PC-9 (cell line): ENCODE measurements around the gene EPHA7. TPM values are rescaled to one million over a fixed set of nuclear protein-coding genes. Genes with fewer than 3 reads are reported as not detected.

Source experiments
- BruUV-seq: library from RNA; stranded (reverse); fragments of 400-500 nt; replicated peaks from 2 replicates; lab custom pipeline; 2021; lab: Mats Ljungman, UMichigan
- CTCF ChIA-PET: fragments of 300-600 bp; sonication (Branson Sonifier 250); formaldehyde crosslinking; loops from one replicate; lab custom pipeline; 2022; ENCODE audit warnings: antibody characterized with exemption; lab: Charles Lee
- POLR2A ChIA-PET: fragments of 300-600 bp; sonication (Branson Sonifier 250); formaldehyde crosslinking; loops from one replicate; lab custom pipeline; 2022; ENCODE audit warnings: antibody characterized with exemption; ENCODE audit not compliant: unreplicated experiment; lab: Charles Lee
- DNase-seq, 2 experiments: peaks; one replicate each; pipeline versions ENCODE4 v3.0.0 to v3.0.0-alpha.2; 2015 to 2022; ENCODE audit warnings: mixed read lengths in 1 of 2
- H2AFZ ChIP-seq: fragments of 200-600 bp; sonication (generic); 2 replicates; pipeline ENCODE4 v1.8.1; 2017; ENCODE audit warnings: antibody characterized with exemption
- H3F3A ChIP-seq: fragments of 200-600 bp; sonication (generic); 2 replicates; pipeline ENCODE4 v1.8.1; 2017; ENCODE audit warnings: antibody characterized with exemption, mild to moderate bottlenecking, low read depth; ENCODE audit not compliant: insufficient read depth
- H3K27ac ChIP-seq: fragments of 200-600 bp; sonication (generic); 2 replicates; pipeline ENCODE4 v1.6.1; 2016; ENCODE audit warnings: mixed run types
- H3K27me3 ChIP-seq: fragments of 200-600 bp; sonication (generic); 2 replicates; pipeline ENCODE4 v1.6.1; 2016; ENCODE audit warnings: low read depth, mixed run types; ENCODE audit not compliant: insufficient read depth
- H3K36me3 ChIP-seq: fragments of 200-600 bp; sonication (generic); 2 replicates; pipeline ENCODE4 v1.6.1; 2016; ENCODE audit warnings: low read depth, mixed run types
- H3K4me1 ChIP-seq: fragments of 200-600 bp; sonication (generic); replicated peaks from 2 replicates; pipeline ENCODE4 v1.6.1; 2016; ENCODE audit warnings: mixed run types; ENCODE audit not compliant: insufficient read depth
- H3K4me2 ChIP-seq: fragments of 200-600 bp; sonication (generic); 2 replicates; pipeline ENCODE4 v1.6.1; 2017; ENCODE audit warnings: mixed run types
- H3K4me3 ChIP-seq: fragments of 200-600 bp; sonication (generic); 2 replicates; pipeline ENCODE4 v1.6.1; 2016; ENCODE audit warnings: mixed run types
- H3K79me2 ChIP-seq: fragments of 200-600 bp; sonication (generic); 2 replicates; pipeline ENCODE4 v1.6.1; 2017; ENCODE audit warnings: low read depth, mixed run types
- H3K9me2 ChIP-seq: fragments of 200-600 bp; sonication (generic); 2 replicates; pipeline ENCODE4 v1.8.1; 2017; ENCODE audit warnings: mild to moderate bottlenecking; ENCODE audit not compliant: insufficient read depth
- H3K9me3 ChIP-seq: fragments of 200-600 bp; sonication (generic); 2 replicates; pipeline ENCODE4 v1.8.1; 2016; ENCODE audit warnings: low read depth; ENCODE audit not compliant: insufficient read depth
- H4K20me1 ChIP-seq: fragments of 200-600 bp; sonication (generic); 2 replicates; pipeline ENCODE4 v1.8.1; 2017; ENCODE audit not compliant: insufficient read depth
- CTCF ChIP-seq: fragments of 200-600 bp; sonication (generic); conservative IDR thresholded peaks from 2 replicates; pipeline ENCODE4 v1.6.1; 2017; ENCODE audit warnings: mixed run types, antibody characterized with exemption, mild to moderate bottlenecking, moderate library complexity
- EZH2 ChIP-seq: fragments of 200-600 bp; sonication (generic); IDR thresholded peaks from 2 replicates; pipeline ENCODE4 v1.8.0; 2017; ENCODE audit warnings: antibody characterized with exemption, low read depth
- intact Hi-C: fragments of 100-400 bp; cut with micrococcal nuclease; formaldehyde crosslinking; loops from one replicate; pipeline ENCODE4 v1.10.0; 2022; ENCODE audit not compliant: unreplicated experiment
- total RNA-seq: library from RNA; stranded (reverse); gene quantifications from 2 replicates; pipeline ENCODE4 v1.2.3, GENCODE V29; 2021

Gene EPHA7
- total RNA-seq, 1 experiment from 2014 or later: 0.57 TPM

DNA sequence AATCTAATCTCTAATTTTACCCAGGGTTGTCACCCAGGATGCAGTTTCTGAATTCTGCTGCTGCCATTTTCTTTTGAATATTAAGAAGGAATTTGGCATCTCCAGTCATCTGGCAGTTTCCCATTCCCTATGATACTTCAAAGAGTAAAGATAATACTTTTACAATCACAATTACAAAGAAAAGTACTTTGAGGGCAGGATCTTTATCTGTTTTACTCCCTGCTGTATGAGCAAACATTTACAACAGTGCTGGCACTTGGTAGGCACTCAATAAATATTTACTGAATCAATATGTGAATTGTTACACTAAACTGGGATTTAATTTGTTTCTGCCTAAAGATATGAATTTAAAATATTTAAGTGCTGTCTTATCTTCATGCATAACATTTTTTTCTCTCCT lies 224.9 kb downstream of the EPHA7 start:
- BruUV-seq: no TSS peak
- Histone ChIP-seq H3K9me2 (no peaks in the 10 kb centered on the region), H3K9me3 (no peaks in the 10 kb centered on the region), H3F3A (no peaks in the 10 kb centered on the region), H3K79me2 (no peaks in the 10 kb centered on the region), H3K4me2 (no peak overlapping the region), H3K4me1 (no peaks in the 10 kb centered on the region), H4K20me1 (no peaks in the 10 kb centered on the region), H3K27ac (no peak overlapping the region), H3K4me3 (no peak overlapping the region), H3K36me3 (no peaks in the 10 kb centered on the region), H3K27me3 (no peaks in the 10 kb centered on the region), H2AFZ (no peak overlapping the region)
- POLR2A ChIA-PET: no interaction called here
- TF ChIP-seq CTCF (no peak), EZH2 (no peak)
- intact Hi-C loops: no loop called here
- no peak for DNase-seq
- CTCF ChIA-PET: interaction anchor here (0.6 kb wide), 1 partner anchor 170 kb away, joined by 9 read pairs; no protein-coding TSS in a partner anchor

DNA sequence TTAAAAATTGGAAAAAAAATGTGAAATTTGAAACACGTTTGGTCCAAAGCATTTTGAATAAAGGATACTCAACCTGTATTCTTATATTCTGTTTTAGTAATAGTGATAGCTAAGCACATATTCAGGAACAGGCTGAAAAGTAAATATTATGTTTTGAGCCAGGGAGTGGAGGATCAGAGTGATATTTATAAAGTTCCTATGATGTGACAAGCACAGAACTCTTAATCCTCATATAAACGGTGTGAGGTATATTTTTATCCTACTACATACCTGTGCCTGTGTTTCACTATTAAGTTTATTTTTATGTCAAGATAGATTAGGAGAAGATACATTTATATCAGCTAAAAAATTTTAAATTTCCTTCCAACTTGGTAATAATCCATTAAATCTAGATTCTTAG lies 225.5 kb downstream of the EPHA7 start:
- Histone ChIP-seq H2AFZ (no peak overlapping the region), H3K4me1 (no peaks in the 10 kb centered on the region), H4K20me1 (no peaks in the 10 kb centered on the region), H3K27me3 (no peaks in the 10 kb centered on the region), H3K36me3 (no peaks in the 10 kb centered on the region), H3K4me2 (no peak overlapping the region), H3F3A (no peaks in the 10 kb centered on the region), H3K27ac (no peak overlapping the region), H3K9me2 (no peaks in the 10 kb centered on the region), H3K79me2 (no peaks in the 10 kb centered on the region), H3K4me3 (no peak overlapping the region), H3K9me3 (no peaks in the 10 kb centered on the region)
- intact Hi-C loops: no loop called here
- CTCF ChIA-PET: interaction anchor here (0.6 kb wide), 1 partner anchor 170 kb away, joined by 9 read pairs; no protein-coding TSS in a partner anchor
- no peak for DNase-seq
- POLR2A ChIA-PET: no interaction called here
- BruUV-seq: no TSS peak
- TF ChIP-seq CTCF (no peak), EZH2 (no peak)
